Breast epithelium (tissue), 4 donors: Measurements from ENCODE around the gene CDH16. TPM values are rescaled to one million over a fixed set of nuclear protein-coding genes. Genes with fewer than 3 reads are reported as not detected.

Source experiments
- DNase-seq, 2 donors: peaks; one replicate each; pipeline ENCODE4 v3.0.0-alpha.2; 2019; ENCODE audit warnings: low spot score in 2 of 2
- H3K27ac ChIP-seq, 2 donors: fragments of 200-600 bp; sonication (generic) in 1 of 2; one replicate each; pipeline ENCODE4 v1.5.1; 2016 to 2019; ENCODE audit warnings: mild to moderate bottlenecking in 1 of 2
- H3K27me3 ChIP-seq, 2 donors: fragments of 200-600 bp; sonication (generic) in 1 of 2; one replicate each; pipeline versions ENCODE4 v1.5.1 to v1.6.0; 2017 to 2019; ENCODE audit warnings: control low read depth in 1 of 2, mild to moderate bottlenecking in 1 of 2
- H3K36me3 ChIP-seq: fragments of 200-600 bp; one replicate; pipeline ENCODE4 v1.5.1; 2019
- H3K4me1 ChIP-seq, 2 donors: fragments of 200-600 bp; sonication (generic); one replicate each; pipeline ENCODE4 v1.5.1; 2016 to 2019; ENCODE audit warnings: control low read depth in 1 of 2
- H3K4me3 ChIP-seq, 3 donors: fragments of 200-600 bp; sonication (generic); 1 replicate in 2 of 3; 2 replicates in 1 of 3; pipeline ENCODE4 v1.5.1; 2016 to 2019; ENCODE audit warnings: mild to moderate bottlenecking in 3 of 3, moderate library complexity in 2 of 3
- H3K9me3 ChIP-seq, 2 donors: fragments of 200-600 bp; sonication (generic) in 1 of 2; one replicate each; pipeline ENCODE4 v1.5.1; 2016 to 2019; ENCODE audit warnings: control low read depth in 1 of 2
- CTCF ChIP-seq, 3 donors: fragments of 450-650 bp; IDR thresholded peaks; one replicate each; pipeline ENCODE4 v1.5.1; 2016 to 2017; ENCODE audit warnings: antibody characterized with exemption in 3 of 3, mild to moderate bottlenecking in 3 of 3, moderate library complexity in 3 of 3
- POLR2A ChIP-seq: fragments of 450-650 bp; IDR thresholded peaks from one replicate; pipeline ENCODE4 v1.6.1; 2016; ENCODE audit warnings: antibody characterized with exemption, mild to moderate bottlenecking, moderate library complexity
- POLR2AphosphoS5 ChIP-seq, 3 donors: sonication (generic); formaldehyde crosslinking; IDR thresholded peaks; one replicate each; pipeline ENCODE4 v1.6.1; 2017; ENCODE audit warnings: antibody characterized with exemption in 3 of 3
- intact Hi-C: fragments of 100-400 bp; cut with DNase I; formaldehyde crosslinking; loops from one replicate; pipeline ENCODE4 v1.15.1; 2023; ENCODE audit warnings: low total_unique reads
- total RNA-seq, 3 donors: library from RNA; depleted of rRNA; stranded (reverse); fragments of >200 nt; gene quantifications; one replicate each; pipeline ENCODE4 v1.1.0, GENCODE V29; 2016

Gene CDH16
- total RNA-seq, 3 donors from 2014 or later, result not detected

GRCh38 chr16:66913081-66913480 lies 5.6 kb downstream of the CDH16 start:
- no peak for DNase-seq
- H3K4me3 ChIP-seq, result no peak overlapping the region
- TF ChIP-seq POLR2AphosphoS5 (IDR thresholded peaks at IDR 0.05), result no peak
- no peak for TF ChIP-seq CTCF (IDR thresholded peaks at IDR 0.05)
- TF ChIP-seq POLR2A, result no peak
- H3K9me3 ChIP-seq, result no peaks in the 10 kb centered on the region
- no peaks in the 10 kb centered on the region for H3K4me1 ChIP-seq
- H3K27me3 ChIP-seq, result no peaks in the 10 kb centered on the region
- intact Hi-C loops, result no loop called here
- H3K27ac ChIP-seq, result no peak overlapping the region
- H3K36me3 ChIP-seq, result no peaks in the 10 kb centered on the region

- no peak for TF ChIP-seq POLR2AphosphoS5 (IDR thresholded peaks at IDR 0.05)
- TF ChIP-seq POLR2A, result no peak
- TF ChIP-seq CTCF (IDR thresholded peaks at IDR 0.05), result no peak
- DNase-seq, result no peak
- no peaks in the 10 kb centered on the region for H3K4me1 ChIP-seq
- no peaks in the 10 kb centered on the region for H3K9me3 ChIP-seq
- H3K27me3 ChIP-seq, result no peaks in the 10 kb centered on the region
- H3K36me3 ChIP-seq, result no peaks in the 10 kb centered on the region
- H3K4me3 ChIP-seq, result no peak overlapping the region
- no peak overlapping the region for H3K27ac ChIP-seq
- intact Hi-C loops, result no loop called here
These were observed 6.9 kb downstream of the CDH16 start for GRCh38 chr16:66911801-66912200.

GRCh38 chr16:66911112-66911511 lies 7.6 kb downstream of the CDH16 start:
- Histone ChIP-seq H3K4me1 (no peaks in the 10 kb centered on the region), H3K9me3 (no peaks in the 10 kb centered on the region), H3K27me3 (no peaks in the 10 kb centered on the region), H3K27ac (no peak overlapping the region), H3K36me3 (no peaks in the 10 kb centered on the region), H3K4me3 (no peak overlapping the region)
- intact Hi-C loops, result no loop called here
- no peak for TF ChIP-seq POLR2AphosphoS5 (IDR thresholded peaks at IDR 0.05)
- no peak for TF ChIP-seq POLR2A
- TF ChIP-seq CTCF (IDR thresholded peaks at IDR 0.05), result no peak
- no peak for DNase-seq

- Histone ChIP-seq H3K36me3 (no peaks in the 10 kb centered on the region), H3K27me3 (no peaks in the 10 kb centered on the region), H3K27ac (no peak overlapping the region), H3K9me3 (no peaks in the 10 kb centered on the region), H3K4me3 (no peak overlapping the region), H3K4me1 (no peaks in the 10 kb centered on the region)
- intact Hi-C loops, result no loop called here
- no peak for TF ChIP-seq POLR2AphosphoS5 (IDR thresholded peaks at IDR 0.05)
- no peak for TF ChIP-seq CTCF (IDR thresholded peaks at IDR 0.05)
- TF ChIP-seq POLR2A, result no peak
- no peak for DNase-seq
These were observed 8.3 kb downstream of the CDH16 start for GRCh38 chr16:66910175-66910940.

- H3K27ac ChIP-seq, result no peak overlapping the region
- no peak for DNase-seq
- H3K4me3 ChIP-seq, result no peak overlapping the region
- intact Hi-C loops, result no loop called here
- H3K36me3 ChIP-seq, result no peaks in the 10 kb centered on the region
- H3K27me3 ChIP-seq, result no peaks in the 10 kb centered on the region
- H3K9me3 ChIP-seq, result no peaks in the 10 kb centered on the region
- no peaks in the 10 kb centered on the region for H3K4me1 ChIP-seq
- no peak for TF ChIP-seq POLR2AphosphoS5 (IDR thresholded peaks at IDR 0.05)
- TF ChIP-seq CTCF (IDR thresholded peaks at IDR 0.05), result no peak
- TF ChIP-seq POLR2A, result no peak
These were observed 9.7 kb downstream of the CDH16 start for GRCh38 chr16:66908762-66909559.
